ENCODE results near the gene CCDC60. TPM values are rescaled to one million over a fixed set of nuclear protein-coding genes. Genes with fewer than 3 reads are reported as not detected.
A peak's percentile ranks its signal among the peaks of the same experiment; 100 is the strongest.

The CCDC60 gene
- total and polyA plus RNA-seq, 2 experiments from 2014 or later: 15.7 to 19.1 TPM

DNA sequence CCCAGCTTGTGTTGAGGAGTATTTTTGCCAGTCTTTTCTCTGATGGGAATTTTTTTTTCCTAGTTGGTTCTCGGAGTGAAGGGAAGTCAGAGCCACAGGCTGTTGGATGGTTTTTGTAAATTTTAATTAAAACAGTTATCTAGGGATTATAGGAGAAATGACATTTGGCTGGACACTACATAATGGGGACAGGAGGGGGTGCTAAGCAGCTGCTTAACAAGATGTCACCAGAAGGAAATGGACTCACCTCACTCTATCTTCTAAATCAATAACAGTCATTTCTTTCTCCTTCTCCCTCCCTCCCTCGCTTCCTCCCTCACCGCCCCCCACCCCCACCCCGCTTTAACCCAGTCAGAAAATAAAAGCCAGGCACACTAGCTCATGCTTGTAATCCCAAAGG lies 165.7 kb downstream of the CCDC60 start:
- Histone ChIP-seq H3K36me3 (no peaks in the 10 kb centered on the region), H3K4me3 (no peak overlapping the region), H3K9me3 (ENCODE audit: low read depth) (no peaks in the 10 kb centered on the region), H3K27ac (no peak overlapping the region), H3K27me3 (no peaks in the 10 kb centered on the region), H3K4me1 (ENCODE audit: low read depth) (no peaks in the 10 kb centered on the region)
- no peak for DNase-seq (ENCODE audit: low read depth in 1 of 2, low spot score in 1 of 2)
- TF ChIP-seq, protein P1, sequence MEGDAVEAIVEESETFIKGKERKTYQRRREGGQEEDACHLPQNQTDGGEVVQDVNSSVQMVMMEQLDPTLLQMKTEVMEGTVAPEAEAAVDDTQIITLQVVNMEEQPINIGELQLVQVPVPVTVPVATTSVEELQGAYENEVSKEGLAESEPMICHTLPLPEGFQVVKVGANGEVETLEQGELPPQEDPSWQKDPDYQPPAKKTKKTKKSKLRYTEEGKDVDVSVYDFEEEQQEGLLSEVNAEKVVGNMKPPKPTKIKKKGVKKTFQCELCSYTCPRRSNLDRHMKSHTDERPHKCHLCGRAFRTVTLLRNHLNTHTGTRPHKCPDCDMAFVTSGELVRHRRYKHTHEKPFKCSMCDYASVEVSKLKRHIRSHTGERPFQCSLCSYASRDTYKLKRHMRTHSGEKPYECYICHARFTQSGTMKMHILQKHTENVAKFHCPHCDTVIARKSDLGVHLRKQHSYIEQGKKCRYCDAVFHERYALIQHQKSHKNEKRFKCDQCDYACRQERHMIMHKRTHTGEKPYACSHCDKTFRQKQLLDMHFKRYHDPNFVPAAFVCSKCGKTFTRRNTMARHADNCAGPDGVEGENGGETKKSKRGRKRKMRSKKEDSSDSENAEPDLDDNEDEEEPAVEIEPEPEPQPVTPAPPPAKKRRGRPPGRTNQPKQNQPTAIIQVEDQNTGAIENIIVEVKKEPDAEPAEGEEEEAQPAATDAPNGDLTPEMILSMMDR (IDR thresholded peaks at IDR 0.05; ENCODE audit: low read depth, low read length): no peak

DNA sequence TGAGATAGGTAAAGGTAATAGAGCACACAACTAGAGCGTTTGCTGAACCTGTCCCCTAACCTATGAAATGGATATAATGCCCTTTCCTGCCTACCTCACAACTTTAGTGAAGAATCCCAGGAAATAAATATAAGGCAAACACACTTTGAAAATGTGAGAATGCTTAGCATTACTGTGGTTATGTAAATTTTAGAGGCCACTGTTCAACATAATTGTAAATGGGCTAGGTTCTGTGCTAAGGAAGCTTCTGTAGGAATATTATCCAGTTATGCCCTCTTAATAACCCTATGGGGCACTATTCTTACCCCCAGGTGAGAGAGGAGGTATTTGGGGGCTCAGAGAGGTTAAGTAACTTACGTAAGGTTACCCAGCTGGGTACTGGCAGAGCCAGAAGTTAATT lies 166.5 kb downstream of the CCDC60 start:
- Histone ChIP-seq H3K9me3 (ENCODE audit: low read depth) (no peaks in the 10 kb centered on the region), H3K36me3 (no peaks in the 10 kb centered on the region), H3K27ac (no peak overlapping the region), H3K4me1 (ENCODE audit: low read depth) (no peaks in the 10 kb centered on the region), H3K4me3 (no peak overlapping the region), H3K27me3 (no peaks in the 10 kb centered on the region)
- TF ChIP-seq, protein P1 (IDR thresholded peaks at IDR 0.05; ENCODE audit: low read depth, low read length): no peak
- no peak for DNase-seq (ENCODE audit: low read depth in 1 of 2, low spot score in 1 of 2)

DNA sequence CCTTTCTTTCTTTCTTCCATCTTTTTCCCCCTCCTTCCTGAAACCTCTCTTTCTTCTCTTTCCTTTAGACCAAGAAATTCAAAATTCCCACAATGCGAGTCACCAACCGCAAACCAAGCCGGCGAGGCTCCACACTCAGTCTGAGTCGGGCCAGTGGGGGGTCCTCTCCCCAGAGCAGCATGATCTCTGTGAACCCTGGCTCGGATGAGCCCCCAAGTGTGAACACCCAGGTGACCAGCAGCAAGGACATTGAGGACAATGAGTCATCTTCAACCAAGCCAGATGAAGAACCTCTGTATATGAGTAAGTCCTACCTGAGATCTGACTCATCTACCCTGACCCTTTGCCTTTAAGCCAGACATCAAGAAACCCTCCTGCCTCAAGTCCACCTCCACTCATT lies 170.5 kb downstream of the CCDC60 start:
- no peak overlapping the region for H3K4me3 ChIP-seq

DNA sequence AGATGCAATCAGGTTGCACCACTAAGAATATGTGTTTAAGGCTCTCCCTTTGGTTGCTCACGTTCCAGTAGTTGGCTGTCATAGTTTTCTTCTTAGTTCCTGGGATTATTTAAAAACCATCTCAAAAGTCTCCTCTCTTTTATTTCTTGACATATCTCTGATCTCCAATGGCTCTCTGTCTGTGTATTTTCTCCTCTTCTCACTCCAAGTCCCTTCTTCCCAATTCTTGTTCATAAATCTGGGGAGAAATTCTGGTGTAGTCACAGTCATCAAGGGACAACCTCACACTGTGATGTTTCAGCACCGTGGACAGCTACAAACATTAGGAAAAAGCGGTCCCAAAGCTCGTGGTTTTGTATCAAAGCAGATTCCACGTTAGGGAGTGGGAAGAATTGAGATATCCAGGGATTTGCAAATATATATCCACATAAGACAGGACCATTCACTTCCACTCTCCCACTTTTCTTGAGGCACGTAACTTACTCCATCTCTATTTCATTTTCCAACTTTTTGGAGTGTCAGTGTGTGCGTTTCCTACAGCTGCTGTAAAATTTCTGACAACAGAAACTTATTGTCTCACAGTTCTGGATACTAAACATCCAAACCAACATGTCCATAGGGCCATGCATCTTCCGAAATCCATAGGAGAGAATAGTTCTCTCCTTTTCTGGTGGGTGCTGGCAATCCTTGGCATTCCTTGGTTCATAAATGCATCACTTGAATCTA lies 178.4 kb downstream of the CCDC60 start:
- Histone ChIP-seq H3K36me3 (no peaks in the 10 kb centered on the region), H3K27ac (no peak overlapping the region), H3K9me3 (ENCODE audit: low read depth) (no peaks in the 10 kb centered on the region), H3K27me3 (no peaks in the 10 kb centered on the region), H3K4me1 (ENCODE audit: low read depth) (no peaks in the 10 kb centered on the region), H3K4me3 (no peak overlapping the region)
- DNase-seq (ENCODE audit: low read depth in 1 of 2, low spot score in 1 of 2): peak; percentile 8 to 77
- TF ChIP-seq, protein P1 (IDR thresholded peaks at IDR 0.05; ENCODE audit: low read depth, low read length): no peak

More for the DNA sequence above, 170.5 kb downstream of the CCDC60 start:
- Histone ChIP-seq H3K27me3 (no peaks in the 10 kb centered on the region), H3K4me1 (ENCODE audit: low read depth) (no peaks in the 10 kb centered on the region), H3K9me3 (ENCODE audit: low read depth) (no peaks in the 10 kb centered on the region), H3K36me3 (no peaks in the 10 kb centered on the region), H3K27ac (no peak overlapping the region)
- TF ChIP-seq, protein P1 (IDR thresholded peaks at IDR 0.05; ENCODE audit: low read depth, low read length): no peak
- DNase-seq (ENCODE audit: low read depth in 1 of 2, low spot score in 1 of 2): no peak

DNA sequence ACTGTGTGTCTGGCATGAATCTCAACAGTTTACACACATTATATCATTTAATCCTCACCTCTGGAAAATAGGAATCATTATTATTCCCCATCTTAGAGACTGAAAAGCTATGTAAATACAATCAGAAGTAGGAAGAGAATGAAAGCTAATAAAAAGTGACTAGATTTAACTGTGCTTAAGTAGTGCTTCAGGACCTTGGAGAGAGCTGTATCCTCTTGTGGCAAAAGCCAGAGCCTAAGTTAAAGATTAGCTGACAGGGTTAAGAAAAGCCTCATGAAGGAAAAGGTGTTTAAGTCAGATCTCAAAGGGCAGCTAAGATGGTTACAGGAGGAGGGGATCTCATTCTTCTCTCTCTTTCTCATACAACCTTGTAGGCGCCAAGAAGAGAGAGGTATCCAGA lies 193.7 kb downstream of the CCDC60 start:
- no peaks in the 10 kb centered on the region for H3K9me3 ChIP-seq (ENCODE audit: low read depth)
- H3K4me1 ChIP-seq (ENCODE audit: low read depth): no peaks in the 10 kb centered on the region
- no peaks in the 10 kb centered on the region for H3K27me3 ChIP-seq
- H3K27ac ChIP-seq: no peak overlapping the region
- H3K36me3 ChIP-seq: no peaks in the 10 kb centered on the region
- DNase-seq (ENCODE audit: low read depth in 1 of 2, low spot score in 1 of 2): peak; percentile 13 to 79
- no peak overlapping the region for H3K4me3 ChIP-seq
- TF ChIP-seq, protein P1 (IDR thresholded peaks at IDR 0.05; ENCODE audit: low read depth, low read length): no peak
